Measurements from ENCODE around the gene AMH.

Gene AMH

GRCh38 chr19:2209408-2209807 is 39.7 kb upstream of the AMH start:
- no peak overlapping the region for H3K4me2 ChIP-seq (ENCODE audit: low read length)
- H3K36me3 ChIP-seq (replicated peaks; ENCODE audit: low read depth, low read length): peaks cover 55% of the 10 kb centered on the region
- no peaks in the 10 kb centered on the region for H3K4me1 ChIP-seq (ENCODE audit: low read length)
- H3K79me2 ChIP-seq (ENCODE audit: low read length): no peaks in the 10 kb centered on the region
- H3K4me3 ChIP-seq (ENCODE audit: low read length): no peak overlapping the region
- no peaks in the 10 kb centered on the region for H3K27me3 ChIP-seq (ENCODE audit: low read depth, low read length)
- TF ChIP-seq CTCF (IDR thresholded peaks at IDR 0.05; ENCODE audit: low read depth, low read length) (no peak), EZH2phosphoT487 (IDR thresholded peaks at IDR 0.05; ENCODE audit: low read depth) (no peak)
- 0 out of 2 replicates have a peak, but pooled peaks cover 3% of the 10 kb centered on the region for H4K20me1 ChIP-seq (ENCODE audit: insufficient read depth, low read length)
- H3K9me3 ChIP-seq (ENCODE audit: insufficient read depth, low read length): no peaks in the 10 kb centered on the region
- H3K9ac ChIP-seq (ENCODE audit: low read length): no peak overlapping the region
- H2AFZ ChIP-seq (ENCODE audit: low read depth, low read length): no peak overlapping the region
- no peak overlapping the region for H3K27ac ChIP-seq (ENCODE audit: low read length)

GRCh38 chr19:2210206-2210605 is 38.9 kb upstream of the AMH start:
- no peak overlapping the region for H3K9ac ChIP-seq (ENCODE audit: low read length)
- no peaks in the 10 kb centered on the region for H3K9me3 ChIP-seq (ENCODE audit: insufficient read depth, low read length)
- no peak overlapping the region for H3K4me2 ChIP-seq (ENCODE audit: low read length)
- H2AFZ ChIP-seq (ENCODE audit: low read depth, low read length): no peak overlapping the region
- peaks cover 53% of the 10 kb centered on the region for H3K36me3 ChIP-seq (replicated peaks; ENCODE audit: low read depth, low read length)
- H3K27ac ChIP-seq (ENCODE audit: low read length): no peak overlapping the region
- no peaks in the 10 kb centered on the region for H3K79me2 ChIP-seq (ENCODE audit: low read length)
- H4K20me1 ChIP-seq (ENCODE audit: insufficient read depth, low read length): 0 out of 2 replicates have a peak, but pooled peaks cover 3% of the 10 kb centered on the region
- no peaks in the 10 kb centered on the region for H3K27me3 ChIP-seq (ENCODE audit: low read depth, low read length)
- no peak overlapping the region for H3K4me3 ChIP-seq (ENCODE audit: low read length)
- 0 out of 2 replicates have a peak, but pooled peaks cover 3% of the 10 kb centered on the region for H3K4me1 ChIP-seq (ENCODE audit: low read length)
- TF ChIP-seq CTCF (IDR thresholded peaks at IDR 0.05; ENCODE audit: low read depth, low read length): no peak
- TF ChIP-seq EZH2phosphoT487 (IDR thresholded peaks at IDR 0.05; ENCODE audit: low read depth): no peak

GRCh38 chr19:2210987-2211740 is 38.0 kb upstream of the AMH start:
- Histone ChIP-seq H3K4me1 (ENCODE audit: low read length) (0 out of 2 replicates have a peak, but pooled peaks cover 3% of the 10 kb centered on the region), H3K36me3 (replicated peaks; ENCODE audit: low read depth, low read length) (peaks cover 54% of the 10 kb centered on the region)

More at GRCh38 chr19:2210987-2211740, 38.0 kb upstream of the AMH start:
- H3K4me2 ChIP-seq (ENCODE audit: low read length): no peak overlapping the region
- H3K79me2 ChIP-seq (ENCODE audit: low read length): no peaks in the 10 kb centered on the region
- TF ChIP-seq EZH2phosphoT487 (IDR thresholded peaks at IDR 0.05; ENCODE audit: low read depth) (no peak), CTCF (IDR thresholded peaks at IDR 0.05; ENCODE audit: low read depth, low read length) (no peak)
- H2AFZ ChIP-seq (ENCODE audit: low read depth, low read length): no peak overlapping the region
- no peak overlapping the region for H3K27ac ChIP-seq (ENCODE audit: low read length)
- no peaks in the 10 kb centered on the region for H3K9me3 ChIP-seq (ENCODE audit: insufficient read depth, low read length)
- H3K9ac ChIP-seq (ENCODE audit: low read length): no peak overlapping the region
- 0 out of 2 replicates have a peak, but pooled peaks cover 3% of the 10 kb centered on the region for H4K20me1 ChIP-seq (ENCODE audit: insufficient read depth, low read length)
- no peaks in the 10 kb centered on the region for H3K27me3 ChIP-seq (ENCODE audit: low read depth, low read length)
- no peak overlapping the region for H3K4me3 ChIP-seq (ENCODE audit: low read length)
